ENCODE measurements around the gene RNPS1.

RNPS1 gene, protein sequence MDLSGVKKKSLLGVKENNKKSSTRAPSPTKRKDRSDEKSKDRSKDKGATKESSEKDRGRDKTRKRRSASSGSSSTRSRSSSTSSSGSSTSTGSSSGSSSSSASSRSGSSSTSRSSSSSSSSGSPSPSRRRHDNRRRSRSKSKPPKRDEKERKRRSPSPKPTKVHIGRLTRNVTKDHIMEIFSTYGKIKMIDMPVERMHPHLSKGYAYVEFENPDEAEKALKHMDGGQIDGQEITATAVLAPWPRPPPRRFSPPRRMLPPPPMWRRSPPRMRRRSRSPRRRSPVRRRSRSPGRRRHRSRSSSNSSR

DNA sequence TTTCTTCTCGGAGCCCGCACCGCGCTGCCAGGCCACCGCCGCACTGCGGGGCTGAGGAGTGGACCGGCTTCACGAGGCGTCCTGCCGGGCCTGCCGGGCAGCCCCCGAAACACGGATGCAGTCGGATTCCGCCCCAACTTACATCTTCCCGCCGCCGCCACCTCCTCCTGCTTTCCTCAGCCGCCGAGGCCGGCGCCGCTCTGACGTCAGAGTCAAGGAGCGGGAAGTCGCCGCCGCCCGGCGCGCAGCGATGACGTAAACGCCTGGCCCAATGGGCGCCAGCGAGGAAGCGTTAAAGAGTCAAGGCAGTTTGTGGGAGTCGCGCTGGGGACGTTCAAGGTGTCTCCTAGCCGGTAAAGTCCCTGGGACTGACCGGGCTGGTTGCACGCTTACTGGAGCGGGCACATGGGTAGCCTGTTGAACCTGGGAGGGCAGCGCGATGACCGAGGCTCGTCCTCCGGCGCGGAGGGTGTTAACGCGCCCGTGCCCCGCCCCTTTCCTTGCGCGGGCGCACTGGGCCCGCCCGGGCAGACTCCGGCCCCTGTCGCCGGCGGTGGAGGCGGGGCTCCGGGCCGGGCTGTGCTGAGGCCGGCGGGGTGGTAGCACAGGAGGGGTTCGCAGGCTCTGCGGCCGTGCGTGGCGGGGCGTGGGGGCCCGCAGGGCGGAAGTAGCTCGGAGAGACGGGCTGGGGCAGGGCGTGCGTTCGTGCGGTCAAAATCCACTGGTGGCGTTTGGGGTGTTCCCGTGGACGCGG lies at the start of gene RNPS1:
Gene RNPS1 (minus strand): TSS at position 214 of the 754 bp plus-strand sequence. CDS start 3,483 bp downstream, outside the sequence.
- DNase-seq, result peak; percentile 57

DNA sequence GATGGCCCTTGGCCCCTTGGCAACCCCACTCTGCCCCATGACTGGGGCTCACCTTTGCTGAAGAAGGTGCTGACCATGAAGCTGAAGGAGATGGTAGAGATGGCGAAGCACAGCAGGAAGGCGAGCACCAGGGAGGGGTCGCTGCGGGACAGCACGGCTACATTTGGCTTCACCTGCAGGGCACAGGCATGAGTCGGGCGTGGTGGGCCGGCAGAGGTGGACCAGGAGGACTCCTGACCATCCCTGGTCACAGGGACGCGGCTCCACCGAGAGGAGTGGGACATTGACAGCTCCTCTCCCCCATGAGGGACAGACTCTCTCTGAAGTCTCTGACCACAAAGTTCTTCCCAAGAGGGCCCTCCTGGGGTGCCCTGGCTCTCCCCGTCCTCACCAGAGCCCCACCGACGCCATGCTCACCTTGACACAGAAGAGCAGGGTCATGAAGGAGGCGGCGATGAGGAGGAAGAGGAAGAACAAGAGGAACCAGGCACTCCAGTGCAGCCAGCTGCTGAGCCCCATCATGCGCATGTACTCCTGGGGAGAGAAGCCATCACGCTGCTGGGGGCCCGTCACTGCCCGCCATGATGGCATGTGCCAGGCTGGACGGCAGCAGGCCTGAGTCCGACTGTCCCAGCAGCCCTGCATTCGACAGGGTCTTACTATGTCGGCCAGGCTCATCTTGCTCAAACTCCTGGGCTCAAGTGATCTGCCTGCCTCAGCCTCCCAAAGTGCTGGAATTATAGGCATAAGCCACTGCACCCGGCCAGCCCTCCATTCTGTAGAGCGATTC lies 49.5 kb upstream of the RNPS1 start:
- no peak for DNase-seq

DNA sequence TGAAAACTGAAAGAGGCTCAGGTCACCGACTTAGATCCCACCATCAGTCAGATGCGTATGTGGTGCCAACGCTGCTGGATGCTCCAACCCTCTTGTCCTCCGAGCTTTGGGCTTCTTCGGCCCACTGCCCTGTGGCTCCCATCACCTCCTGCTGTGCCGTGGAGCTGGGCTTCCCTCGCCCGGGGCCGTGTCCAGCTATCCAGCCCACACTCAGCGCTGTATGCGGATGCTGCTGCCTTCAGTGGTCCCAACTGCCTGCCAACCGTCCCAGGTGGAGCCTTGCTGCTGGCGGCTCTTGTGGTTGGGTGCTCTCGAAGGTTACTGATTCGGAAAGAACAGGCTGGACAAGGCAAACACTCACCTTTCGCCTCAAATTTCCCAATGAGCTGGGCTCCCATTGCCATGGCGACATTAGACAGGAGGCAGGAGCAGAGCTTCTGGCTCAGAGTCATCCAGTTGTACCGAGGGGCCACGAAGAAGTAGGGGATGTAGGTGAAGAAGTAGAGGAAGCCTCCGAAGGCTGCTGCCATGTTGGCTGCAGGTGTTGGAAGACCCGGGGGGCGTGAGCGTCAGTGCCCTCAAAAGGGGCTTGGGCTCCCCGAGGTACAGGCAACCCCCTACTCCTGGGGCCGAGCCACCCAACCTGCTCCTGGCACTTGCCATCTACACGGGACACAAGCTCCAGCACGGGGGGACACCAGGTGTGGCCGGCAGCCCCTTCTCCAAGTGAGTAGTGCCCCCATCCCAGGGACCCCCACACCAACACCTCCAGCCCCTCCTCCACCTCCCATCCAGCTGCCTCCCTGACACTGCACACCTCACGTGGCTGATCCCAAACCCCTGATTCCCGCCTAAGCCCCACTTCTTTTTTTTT lies 40.4 kb upstream of the RNPS1 start:
- DNase-seq, result no peak

DNA sequence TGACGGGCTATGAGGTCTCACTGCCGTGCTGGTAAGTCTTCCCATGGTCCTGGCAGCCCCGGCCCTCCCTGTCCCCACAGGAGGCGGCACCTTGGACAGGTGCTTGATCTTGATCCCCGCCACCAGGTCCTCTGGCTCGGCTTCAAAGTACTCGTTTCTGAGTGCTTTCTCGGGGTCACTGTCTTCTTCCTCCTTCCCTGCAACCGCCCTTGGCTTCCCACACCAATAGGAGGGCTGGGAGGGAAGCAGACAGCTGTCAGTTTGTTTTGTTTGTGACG lies 31.9 kb upstream of the RNPS1 start:
- no peak for DNase-seq

DNA sequence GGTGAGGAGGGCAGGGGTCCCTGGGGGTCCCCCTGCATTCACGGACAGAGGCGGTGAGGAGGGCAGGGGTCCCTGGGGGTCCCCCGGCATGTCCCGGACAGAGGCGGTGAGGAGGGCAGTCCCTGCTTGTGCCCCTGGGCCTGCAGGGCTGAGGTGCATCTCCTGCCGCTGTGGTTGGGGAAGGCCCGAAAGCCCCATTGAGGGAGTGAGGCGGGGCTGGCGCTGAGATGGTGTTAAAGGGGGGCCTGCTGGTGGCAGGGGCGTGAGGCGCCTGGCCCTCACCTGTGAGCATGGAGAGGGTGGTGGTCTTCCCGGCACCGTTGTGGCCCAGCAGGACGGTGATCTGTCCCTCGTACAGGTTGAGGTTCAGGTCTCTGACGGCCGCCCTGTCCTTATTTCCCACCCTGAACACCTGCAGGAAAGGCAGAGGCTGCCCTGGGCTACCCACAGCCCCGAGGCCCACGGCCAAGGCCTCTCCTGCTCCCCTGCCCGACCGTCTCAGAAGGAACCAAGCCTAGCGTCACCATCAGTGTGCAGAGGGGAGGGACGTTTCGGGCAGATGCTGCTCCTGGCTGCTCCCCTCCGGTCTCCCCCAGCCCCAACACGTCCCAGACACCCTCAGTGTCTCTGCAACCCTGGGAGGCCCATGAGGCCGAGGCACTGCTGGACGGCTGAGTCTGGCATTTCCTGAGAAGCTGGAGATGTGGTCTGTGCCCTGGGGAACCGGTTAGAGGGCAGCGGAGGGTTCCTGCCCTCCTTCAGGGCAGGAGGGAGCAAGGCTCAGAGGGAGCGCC lies 31.4 kb upstream of the RNPS1 start:
- no peak for DNase-seq

DNA sequence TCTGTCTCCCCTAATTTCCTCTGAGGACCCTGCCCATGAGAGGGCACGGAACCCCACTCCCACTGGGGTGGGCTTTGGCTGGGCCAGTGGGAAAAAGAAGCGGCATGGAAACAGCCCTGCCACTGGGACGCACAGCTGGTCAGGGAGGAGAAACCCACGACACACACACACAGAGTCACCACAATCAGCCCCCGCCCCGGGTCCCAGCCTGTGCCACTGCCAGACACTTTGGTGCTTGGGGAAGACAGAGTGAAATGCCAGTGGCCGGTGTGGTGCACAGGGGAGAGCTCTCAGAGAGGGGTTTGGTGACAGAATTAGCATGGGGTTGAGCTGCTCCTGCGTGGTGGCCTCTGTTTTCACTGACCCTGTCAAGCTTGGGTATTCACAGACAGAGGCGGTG lies 30.7 kb upstream of the RNPS1 start:
- no peak for DNase-seq

DNA sequence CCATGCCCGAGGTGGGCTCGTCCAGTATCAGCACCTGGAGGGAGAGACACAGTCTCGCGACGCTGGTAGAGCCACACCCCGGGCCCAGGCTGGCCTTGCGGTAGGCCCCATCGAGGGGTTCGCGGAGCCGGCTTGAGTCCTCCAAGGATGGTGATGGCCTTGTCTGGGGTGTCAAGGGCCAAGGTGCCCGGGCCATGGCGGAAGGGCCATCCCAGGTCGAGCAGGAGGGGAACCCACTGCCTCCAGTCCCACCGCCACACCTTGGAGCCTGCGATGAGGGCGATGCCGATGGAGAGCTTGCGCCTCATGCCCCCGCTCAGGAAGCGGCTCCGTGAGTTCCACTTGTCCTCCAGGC lies 29.6 kb upstream of the RNPS1 start:
- no peak for DNase-seq

DNA sequence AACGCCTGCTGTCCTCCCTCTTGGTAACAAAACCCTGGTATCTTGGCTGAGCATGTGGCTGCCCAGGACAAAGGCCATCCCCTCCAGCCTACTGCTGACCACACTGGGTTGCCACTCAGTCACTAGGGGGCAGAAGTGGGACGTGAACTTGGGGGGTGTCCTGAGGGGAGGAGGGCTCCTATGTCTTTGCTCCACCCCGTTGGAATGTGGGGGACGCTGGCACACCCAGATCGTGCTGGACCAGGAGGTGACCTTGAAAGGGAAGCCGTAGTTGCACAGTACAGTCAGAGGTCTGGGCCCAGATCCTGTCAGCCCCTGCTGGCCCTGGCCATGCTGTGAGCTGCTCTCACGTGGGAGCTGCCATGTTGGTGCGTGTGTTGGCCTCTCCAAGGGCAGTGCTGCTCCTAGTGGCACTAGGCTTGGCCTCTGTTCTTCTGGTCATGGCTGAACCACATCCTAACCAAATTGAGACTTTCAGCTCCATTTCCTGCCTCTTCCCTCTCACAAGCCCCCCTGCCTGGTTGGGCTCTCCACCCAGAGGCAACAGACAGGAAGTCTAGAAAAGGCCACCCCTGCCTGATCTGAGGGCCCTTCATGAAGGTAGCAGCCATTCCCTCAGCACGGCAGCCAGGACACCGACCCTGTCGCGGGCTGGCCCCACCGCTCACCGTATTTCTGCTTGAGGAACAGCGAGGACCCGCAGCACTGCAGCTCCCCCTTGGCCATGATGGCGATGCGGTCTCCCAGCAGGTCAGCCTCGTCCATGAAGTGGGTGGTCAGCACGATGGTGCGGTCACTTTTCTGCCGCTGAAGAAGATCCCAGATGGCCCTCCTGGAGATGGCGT lies 29.0 kb upstream of the RNPS1 start:
- no peak for DNase-seq

DNA sequence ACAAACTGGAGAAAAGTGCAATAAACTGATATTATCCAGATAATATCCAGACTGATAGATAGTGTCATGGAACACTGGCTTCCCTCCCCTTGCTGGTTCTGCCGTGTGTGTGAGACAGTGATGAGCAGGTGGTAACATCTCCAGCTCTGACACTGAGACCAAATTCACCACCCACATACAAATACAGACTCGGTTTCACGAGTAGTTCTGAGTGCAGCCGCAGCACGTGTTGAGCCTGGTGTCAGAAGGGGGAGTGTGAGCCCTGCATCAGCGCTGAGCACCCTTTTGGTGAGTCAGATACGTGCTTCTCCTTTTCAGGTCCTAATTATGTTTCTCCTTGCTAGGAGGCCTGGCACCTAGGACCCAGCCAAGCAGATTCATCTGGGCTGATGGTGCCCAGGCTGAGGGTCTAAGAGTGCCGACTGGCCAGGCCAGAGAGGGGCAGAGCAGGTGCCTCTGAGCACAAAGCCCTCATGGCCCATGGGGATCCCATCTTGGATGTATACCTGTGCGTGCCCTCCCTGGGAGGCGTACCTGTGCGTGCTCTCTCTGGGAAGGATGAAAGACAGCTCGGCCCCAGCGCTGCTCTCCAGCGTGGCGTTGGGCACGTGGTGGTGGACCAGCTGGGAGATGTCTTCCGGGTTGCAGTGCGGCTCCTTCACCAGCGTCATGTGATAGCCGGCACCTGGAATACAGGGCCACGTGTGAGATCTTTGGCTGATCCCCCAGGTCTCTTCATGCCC lies 27.3 kb upstream of the RNPS1 start:
- no peak for DNase-seq

DNA sequence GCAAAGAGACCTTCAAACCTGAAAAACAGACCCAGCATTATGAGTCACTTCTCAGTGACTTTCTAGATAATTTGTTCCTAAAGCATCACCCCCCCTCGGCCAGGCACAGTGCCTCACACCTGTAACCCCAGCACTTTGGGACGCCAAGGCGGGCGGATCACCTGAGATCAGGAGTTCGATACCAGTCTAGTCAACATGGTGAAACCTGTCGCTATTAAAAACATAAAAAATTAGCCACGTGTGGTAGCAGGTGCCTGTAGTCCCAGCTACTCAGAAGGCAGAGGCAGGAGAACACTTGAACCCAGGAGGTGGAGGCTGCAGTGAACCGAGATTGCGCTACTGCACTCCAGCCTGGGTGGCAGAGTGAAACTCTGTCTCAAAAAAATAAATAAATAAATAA lies 24.3 kb upstream of the RNPS1 start:
- no peak for DNase-seq

DNA sequence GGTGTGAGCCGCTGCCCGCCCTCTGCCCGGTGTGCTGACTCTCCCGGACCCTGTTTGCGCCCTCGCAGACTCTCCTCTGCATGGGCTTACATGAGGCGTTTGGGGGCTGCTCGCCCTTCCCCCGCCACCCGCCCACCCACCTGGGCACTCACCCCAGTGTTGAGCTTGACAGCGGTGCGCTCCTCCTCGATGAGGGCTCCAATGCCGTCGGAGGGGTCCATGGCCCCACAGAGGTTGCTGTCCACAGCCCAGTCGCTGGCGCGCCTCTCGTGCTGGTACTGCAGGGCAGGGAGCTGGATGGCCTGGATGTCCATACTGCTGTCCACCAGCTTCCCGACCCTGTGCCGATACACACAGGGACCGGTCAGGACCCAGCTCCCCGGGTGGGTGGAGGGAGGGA lies 21.4 kb upstream of the RNPS1 start:
- DNase-seq, result no peak

DNA sequence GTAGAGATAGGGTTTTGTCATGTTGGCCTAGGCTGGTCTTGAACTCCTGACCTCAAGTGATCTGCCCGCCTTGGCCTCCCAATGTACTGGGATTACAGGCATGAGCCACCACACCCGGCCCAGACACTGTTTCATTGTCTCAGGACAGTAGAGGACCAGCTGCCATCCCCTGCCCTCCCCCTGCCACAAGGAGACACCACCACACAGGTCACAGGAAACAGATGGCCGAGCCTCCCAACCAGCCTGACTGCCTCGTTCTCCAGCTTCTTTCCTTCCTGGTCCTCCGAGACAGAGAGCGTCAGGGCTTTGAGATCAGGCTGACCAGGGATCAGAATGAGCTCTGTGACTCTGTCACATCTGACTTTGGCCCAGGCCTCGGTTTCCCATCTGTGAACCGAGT lies 20.8 kb upstream of the RNPS1 start:
- DNase-seq, result no peak

DNA sequence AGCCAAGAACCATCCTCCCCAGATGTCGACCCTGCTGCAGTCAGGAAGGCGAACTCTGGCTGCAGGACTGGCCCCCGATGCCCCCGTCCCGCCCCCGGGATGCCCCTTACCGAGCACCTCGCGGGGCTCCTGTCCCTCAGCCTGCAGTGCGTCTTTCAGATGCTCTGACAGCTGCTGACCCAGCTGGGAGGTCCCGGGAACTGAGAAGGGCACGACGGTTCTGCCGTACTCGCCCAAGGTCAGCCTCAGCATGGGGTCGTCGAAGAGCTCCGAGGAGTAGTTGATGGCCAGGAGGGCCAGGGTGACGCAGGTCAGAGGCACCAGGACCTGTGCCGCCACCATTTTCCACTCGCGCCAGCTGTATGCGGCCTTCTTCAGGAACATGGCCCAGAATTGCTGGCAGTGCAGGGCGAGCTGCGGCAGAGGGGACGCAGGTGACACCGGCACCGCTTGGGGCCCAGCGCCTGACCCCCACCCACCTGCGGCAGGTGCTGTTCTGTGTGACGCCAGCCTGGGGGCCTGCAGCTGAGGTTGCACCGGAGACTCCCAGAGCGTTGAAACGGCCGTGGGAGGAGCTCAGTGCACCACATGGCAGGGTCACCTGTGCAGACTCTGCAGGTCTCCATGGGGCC lies 20.1 kb upstream of the RNPS1 start:
- DNase-seq, result no peak

DNA sequence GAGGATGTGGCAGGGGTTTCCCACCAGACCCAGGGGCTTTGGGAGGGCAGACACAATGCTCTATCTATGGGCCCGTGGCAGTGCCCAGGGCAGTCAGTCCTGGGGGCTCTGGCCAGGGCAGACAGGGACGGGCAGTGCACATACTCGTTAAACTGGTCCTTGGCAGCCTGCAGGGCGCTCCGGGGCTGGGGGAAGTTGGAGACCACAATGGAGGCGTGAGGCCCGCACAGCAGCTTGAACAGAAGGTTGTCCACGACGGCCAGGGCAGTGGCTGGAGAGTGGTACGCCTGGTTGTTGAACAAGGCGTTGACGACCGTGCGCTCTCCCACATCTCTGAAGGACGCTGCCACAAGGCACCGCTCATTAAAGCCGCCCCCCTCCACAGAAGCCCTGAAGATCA lies 18.6 kb upstream of the RNPS1 start:
- DNase-seq, result no peak

DNA sequence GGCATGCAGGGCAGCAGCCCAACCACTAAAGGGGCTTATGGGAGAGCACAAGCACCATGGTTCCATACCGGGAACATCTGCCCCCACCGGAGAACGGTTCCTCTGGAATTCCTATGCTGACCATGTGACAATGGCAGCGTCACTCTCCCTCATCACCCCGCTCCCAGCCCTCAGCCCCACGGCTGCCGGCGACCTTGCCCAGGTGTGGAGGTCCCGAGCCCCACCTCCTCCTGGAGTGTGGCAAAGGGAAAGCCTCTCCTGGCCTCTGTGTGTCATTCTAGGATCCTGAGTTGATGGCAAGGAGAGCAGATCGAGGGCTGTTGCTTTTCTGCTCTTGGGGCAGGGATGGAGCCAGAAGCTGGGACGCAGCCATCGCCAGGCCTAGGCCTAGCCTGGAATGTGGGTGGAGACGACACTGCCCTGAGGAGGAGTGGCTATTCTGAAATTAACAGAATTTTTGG lies 17.8 kb upstream of the RNPS1 start:
- no peak for DNase-seq

DNA sequence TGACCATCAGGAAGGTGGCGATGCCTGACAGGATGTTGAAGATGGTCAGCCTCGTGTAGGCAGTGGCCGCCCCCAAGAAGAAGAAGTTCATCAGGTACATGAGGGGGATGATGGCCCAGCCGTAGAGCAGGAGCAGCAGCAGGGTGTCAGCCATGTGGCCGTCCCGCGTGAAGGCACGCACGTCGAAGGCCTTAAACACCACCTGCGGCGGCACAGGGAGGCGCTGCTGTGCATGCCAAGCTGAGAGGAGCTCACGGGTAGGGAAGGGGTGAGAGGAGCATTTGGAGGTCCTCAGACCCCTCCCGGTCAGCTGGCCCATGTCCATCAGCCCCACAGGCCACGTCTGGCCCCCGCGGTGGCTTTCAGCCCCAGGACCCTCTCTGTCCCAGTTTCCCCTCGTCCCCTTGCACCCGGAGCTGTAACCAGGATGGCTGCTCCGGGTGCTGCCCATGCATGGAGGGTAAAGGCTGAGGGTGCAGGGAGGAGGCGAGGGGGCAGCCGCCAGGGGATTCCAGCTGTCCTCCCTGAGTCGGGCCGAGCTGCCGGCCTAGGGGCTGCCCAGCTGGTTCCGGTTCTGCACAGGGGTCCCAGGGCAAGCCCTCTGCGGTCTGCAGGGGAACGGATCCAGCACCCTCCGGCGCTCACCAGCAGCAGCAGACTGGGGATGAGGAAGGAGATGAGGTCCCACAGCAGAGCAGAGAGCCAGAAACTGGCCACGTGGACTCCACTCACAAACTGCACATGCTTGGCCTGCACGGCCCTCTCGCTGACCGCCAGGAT lies 17.1 kb upstream of the RNPS1 start:
- DNase-seq, result no peak

DNA sequence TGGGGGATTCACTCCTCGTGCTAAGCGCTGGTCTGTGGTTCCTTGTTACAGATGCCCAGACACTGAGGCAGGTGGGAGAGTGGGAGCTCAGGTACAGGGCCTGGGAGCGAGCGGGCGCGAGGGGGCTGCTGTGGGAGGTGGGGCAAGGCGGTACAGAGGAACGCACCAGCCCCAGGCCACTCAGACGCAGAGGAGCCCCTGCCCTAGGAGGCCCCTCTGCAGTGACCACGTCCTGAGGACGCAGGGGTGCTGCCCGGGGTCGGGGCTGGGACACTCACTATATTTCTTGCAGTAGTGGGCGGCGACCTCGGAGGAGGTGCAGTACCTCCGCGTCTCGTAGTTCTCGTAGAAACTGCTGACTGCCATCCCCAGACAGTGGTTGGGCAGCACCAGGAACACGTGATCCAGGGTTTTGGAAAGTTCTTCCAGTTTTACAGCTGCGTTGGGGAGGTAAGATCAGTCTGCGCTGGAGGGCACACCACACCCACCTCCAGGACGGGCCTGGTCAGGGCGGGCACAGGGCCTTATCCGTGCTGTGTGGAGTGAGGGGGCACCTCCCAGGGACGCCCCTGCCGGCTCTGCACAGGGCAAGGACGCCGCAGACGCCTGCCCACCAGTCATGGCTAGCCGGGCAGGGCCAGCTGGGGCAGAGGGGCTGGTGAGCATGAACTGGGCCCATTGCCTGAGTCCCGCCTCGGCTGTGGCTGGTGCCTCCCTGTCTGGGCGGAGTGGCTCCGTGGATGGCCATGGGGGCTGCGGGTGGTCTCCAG lies 16.3 kb upstream of the RNPS1 start:
- DNase-seq, result no peak

DNA sequence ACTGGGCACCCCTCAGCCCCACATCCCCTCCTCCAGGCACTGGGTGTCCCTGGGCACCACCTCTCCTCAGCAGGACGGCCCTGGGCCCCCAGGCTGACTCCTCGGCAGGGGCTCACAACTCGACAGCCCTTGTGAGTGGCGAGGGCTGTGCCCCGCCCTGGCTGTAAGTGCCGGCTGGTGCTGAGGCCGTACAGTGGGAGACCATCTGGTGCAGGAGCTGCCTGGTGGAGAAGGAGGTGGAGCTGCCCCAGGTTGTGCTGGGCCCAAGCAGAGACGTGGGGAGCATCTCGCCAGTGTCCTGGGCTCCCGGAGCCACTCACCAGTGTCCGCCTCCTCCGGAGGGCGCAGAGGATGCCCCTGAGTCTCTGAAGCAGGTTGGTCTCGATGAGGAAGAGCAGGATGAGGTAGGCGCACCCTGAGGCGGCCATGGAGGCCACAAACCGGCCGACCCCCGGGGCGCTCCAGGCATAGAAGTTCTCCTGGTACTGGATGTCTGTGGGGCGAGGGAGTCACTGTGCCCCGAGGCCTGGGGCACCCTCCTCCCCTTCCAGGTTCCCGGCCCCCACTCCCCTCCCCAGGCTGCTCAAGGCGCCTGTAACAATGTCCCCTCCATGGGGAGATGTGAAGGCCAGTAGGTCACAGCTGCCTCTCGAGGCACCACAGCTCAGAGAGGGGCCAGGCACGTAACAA lies 15.1 kb upstream of the RNPS1 start:
- no peak for DNase-seq
